Liver (tissue), 9 donors: Measurements from ENCODE around the gene ACOT8. TPM values are rescaled to one million over a fixed set of nuclear protein-coding genes. Genes with fewer than 3 reads are reported as not detected.

Source experiments
- DNase-seq: peaks from one replicate; pipeline ENCODE4 v3.0.0-alpha.2; 2017; ENCODE audit warnings: low spot score
- H3K27ac ChIP-seq, 2 donors: one replicate each; pipeline ENCODE4 v1.7.0; 2013; ENCODE audit warnings: inconsistent platforms in 2 of 2, low read length in 2 of 2, control low read depth in 1 of 2, low read depth in 1 of 2, mild to moderate bottlenecking in 1 of 2
- H3K27me3 ChIP-seq, 4 donors: one replicate each; pipeline versions ENCODE4 v1.6.1 to v1.7.0; 2013; ENCODE audit warnings: low read length in 3 of 4, inconsistent platforms in 1 of 4, mild to moderate bottlenecking in 1 of 4, moderate library complexity in 1 of 4; ENCODE audit not compliant: control insufficient read depth in 4 of 4, insufficient read depth in 4 of 4
- H3K36me3 ChIP-seq, 4 donors: one replicate each; pipeline versions ENCODE4 v1.6.1 to v1.7.0; 2013; ENCODE audit warnings: low read length in 3 of 4, mild to moderate bottlenecking in 3 of 4, low read depth in 1 of 4, moderate library complexity in 1 of 4; ENCODE audit not compliant: control insufficient read depth in 4 of 4, insufficient read depth in 3 of 4
- H3K4me1 ChIP-seq, 4 donors: one replicate each; pipeline versions ENCODE4 v1.6.1 to v1.7.0; 2013; ENCODE audit warnings: low read length in 3 of 4, mild to moderate bottlenecking in 3 of 4, moderate library complexity in 1 of 4; ENCODE audit not compliant: control insufficient read depth in 4 of 4, insufficient read depth in 4 of 4
- H3K4me3 ChIP-seq, 3 donors: one replicate each; pipeline versions ENCODE4 v1.6.1 to v1.7.0; 2013; ENCODE audit warnings: low read length in 3 of 3, control low read depth in 1 of 3, low read depth in 1 of 3, mild to moderate bottlenecking in 1 of 3
- H3K9ac ChIP-seq, 2 donors: one replicate each; pipeline ENCODE4 v1.7.0; 2013; ENCODE audit warnings: low read length in 2 of 2, mild to moderate bottlenecking in 2 of 2, moderate library complexity in 2 of 2, control low read depth in 1 of 2, low read depth in 1 of 2
- H3K9me3 ChIP-seq, 4 donors: one replicate each; pipeline versions ENCODE4 v1.6.1 to v1.7.0; 2013; ENCODE audit warnings: low read length in 3 of 4; ENCODE audit not compliant: control insufficient read depth in 4 of 4
- ATF3 ChIP-seq: IDR thresholded peaks from 2 replicates; pipeline ENCODE4 v1.6.1; 2016; ENCODE audit warnings: antibody characterized with exemption
- CTCF ChIP-seq: fragments of 150-350 bp; IDR thresholded peaks from 2 replicates; pipeline ENCODE4 v1.5.1; 2017; ENCODE audit warnings: improper control_type of control experiment, low read depth, low read length; ENCODE audit not compliant: missing input control
- EGR1 ChIP-seq, 2 donors: IDR thresholded peaks; 2 replicates each; pipeline ENCODE4 v1.6.1; 2016 to 2018; ENCODE audit warnings: antibody characterized with exemption in 2 of 2, low read depth in 2 of 2
- FOXA1 ChIP-seq: IDR thresholded peaks from 2 replicates; pipeline ENCODE4 v1.6.1; 2016; ENCODE audit warnings: antibody characterized with exemption
- FOXA2 ChIP-seq: IDR thresholded peaks from 2 replicates; pipeline ENCODE4 v1.6.1; 2016; ENCODE audit warnings: antibody characterized with exemption
- GABPA ChIP-seq, 2 donors: IDR thresholded peaks in 1 of 2; conservative IDR thresholded peaks in 1 of 2; 2 replicates each; pipeline ENCODE4 v1.6.1; 2016; ENCODE audit warnings: antibody characterized with exemption in 2 of 2, mild to moderate bottlenecking in 1 of 2, moderate library complexity in 1 of 2
- HNF4A ChIP-seq, 2 donors: conservative IDR thresholded peaks; 2 replicates each; pipeline ENCODE4 v1.6.1; 2016; ENCODE audit warnings: antibody characterized with exemption in 2 of 2, mild to moderate bottlenecking in 2 of 2
- HNF4G ChIP-seq: IDR thresholded peaks from 2 replicates; pipeline ENCODE4 v1.6.1; 2016; ENCODE audit warnings: antibody characterized with exemption
- JUND ChIP-seq, 2 donors: IDR thresholded peaks; 2 replicates each; pipeline ENCODE4 v1.6.1; 2016; ENCODE audit warnings: antibody characterized with exemption in 2 of 2
- MAX ChIP-seq: IDR thresholded peaks from 2 replicates; pipeline ENCODE4 v1.6.1; 2016; ENCODE audit warnings: antibody characterized with exemption
- NR2F2 ChIP-seq: IDR thresholded peaks from 2 replicates; pipeline ENCODE4 v1.6.1; 2016; ENCODE audit warnings: antibody characterized with exemption
- RAD21 ChIP-seq, 2 donors: IDR thresholded peaks; 2 replicates each; pipeline ENCODE4 v1.6.1; 2016; ENCODE audit warnings: antibody characterized with exemption in 2 of 2, mild to moderate bottlenecking in 2 of 2
- RXRA ChIP-seq, 2 donors: IDR thresholded peaks; 2 replicates each; pipeline ENCODE4 v1.6.1; 2017 to 2018; ENCODE audit warnings: antibody characterized with exemption in 2 of 2, mild to moderate bottlenecking in 1 of 2
- SP1 ChIP-seq: IDR thresholded peaks from 2 replicates; pipeline ENCODE4 v1.6.1; 2018; ENCODE audit warnings: antibody characterized with exemption, mild to moderate bottlenecking
- TAF1 ChIP-seq: conservative IDR thresholded peaks from 2 replicates; pipeline ENCODE4 v1.6.1; 2016; ENCODE audit warnings: antibody characterized with exemption, mild to moderate bottlenecking
- YY1 ChIP-seq: IDR thresholded peaks from 2 replicates; pipeline ENCODE4 v1.6.1; 2016; ENCODE audit warnings: antibody characterized with exemption, mild to moderate bottlenecking
- ZBTB33 ChIP-seq: IDR thresholded peaks from 2 replicates; pipeline ENCODE4 v1.6.1; 2016; ENCODE audit warnings: antibody characterized with exemption
- WGBS: extraction: QIAGEN DNeasy Blood & Tissue Kit; methylation state at CpG from one replicate; pipeline ENCODE4 v1.1.7; 2013; 5-methylcytosine and 5-hydroxymethylcytosine counted together
- polyA plus RNA-seq, 2 donors: library from polyadenylated mRNA; stranded (reverse) in 1 of 2; unstranded in 1 of 2; fragments of 200-250 nt in 1 of 2; fragments of >200 nt in 1 of 2; fragmentation: Nextera tagmentation in 1 of 2; extraction: Ambion mirVana in 1 of 2; gene quantifications; one replicate each; pipeline versions ENCODE4 v1.2.1 to v1.2.3, GENCODE V29; 2013 to 2015
- total RNA-seq, 2 donors: library from RNA; depleted of rRNA; stranded (reverse); fragments of >200 nt; gene quantifications; one replicate each; pipeline ENCODE4 v1.2.3, GENCODE V29; 2014
- donor health status: healthy.
- donor health status: healthy.
- donor health status: healthy.
- donor health status: healthy.
- donor health status: healthy.

The ACOT8 gene
- total and polyA plus RNA-seq, 4 donors, result 24.4 to 27.1 (median 24.5) TPM

GRCh38 chr20:45883100-45883469 lies 25.9 kb upstream of the ACOT8 start:
- Histone ChIP-seq H3K36me3 (peaks cover 5 to 24% (median 11%) of the 10 kb centered on the region in 4 donors), H3K4me3 (no peak overlapping the region), H3K27me3 (no peaks in the 10 kb centered on the region), H3K9me3 (no peaks in the 10 kb centered on the region), H3K9ac (no peak overlapping the region), H3K4me1 (peaks cover 0 to 9% (median 5%) of the 10 kb centered on the region in 4 donors), H3K27ac (no peak overlapping the region)
- no peak for DNase-seq
- TF ChIP-seq TAF1 (no peak), FOXA1 (no peak), CTCF (no peak), EGR1 (IDR thresholded peaks at IDR 0.05; ENCODE audit: low read depth in 2 of 2) (no peak), ZBTB33 (no peak), FOXA2 (no peak), NR2F2 (no peak), RAD21 (IDR thresholded peaks at IDR 0.05) (no peak), GABPA (IDR thresholded peaks at IDR 0.05 in 1 of 2, conservative IDR thresholded peaks at IDR 0.05 in 1 of 2) (no peak)
- 87% methylated on average over 9 of the region's 9 CpGs for WGBS

- H3K4me1 ChIP-seq, result peaks cover 0 to 9% (median 4%) of the 10 kb centered on the region in 4 donors
- no peak overlapping the region for H3K27ac ChIP-seq
- no peaks in the 10 kb centered on the region for H3K27me3 ChIP-seq
- no peak overlapping the region for H3K4me3 ChIP-seq
- H3K9ac ChIP-seq, result no peak overlapping the region
- WGBS, result 81% methylated on average over 4 of the region's 4 CpGs
- H3K36me3 ChIP-seq, result peaks cover 7 to 30% (median 14%) of the 10 kb centered on the region in 4 donors
- TF ChIP-seq SP1, result no peak
- TF ChIP-seq CTCF, result no peak
- TF ChIP-seq TAF1, result no peak
- TF ChIP-seq RXRA (IDR thresholded peaks at IDR 0.05), result no peak
- TF ChIP-seq GABPA (IDR thresholded peaks at IDR 0.05 in 1 of 2, conservative IDR thresholded peaks at IDR 0.05 in 1 of 2), result no peak
- no peak for TF ChIP-seq ATF3
- TF ChIP-seq JUND (IDR thresholded peaks at IDR 0.05), result no peak
- no peak for TF ChIP-seq RAD21 (IDR thresholded peaks at IDR 0.05)
- TF ChIP-seq HNF4G, result no peak
- TF ChIP-seq FOXA1, result no peak
- no peak for TF ChIP-seq YY1
- no peak for TF ChIP-seq MAX
- TF ChIP-seq HNF4A (conservative IDR thresholded peaks at IDR 0.05), result no peak
- H3K9me3 ChIP-seq, result no peaks in the 10 kb centered on the region
- DNase-seq, result no peak
Observed at GRCh38 chr20:45882469-45883099, 25.4 kb upstream of the ACOT8 start.
